ENCODE data around the gene SIX1. TPM values are rescaled to one million over a fixed set of nuclear protein-coding genes. Genes with fewer than 3 reads are reported as not detected.

Gene SIX1
- total RNA-seq, 2 experiments from 2014 or later: not detected

DNA sequence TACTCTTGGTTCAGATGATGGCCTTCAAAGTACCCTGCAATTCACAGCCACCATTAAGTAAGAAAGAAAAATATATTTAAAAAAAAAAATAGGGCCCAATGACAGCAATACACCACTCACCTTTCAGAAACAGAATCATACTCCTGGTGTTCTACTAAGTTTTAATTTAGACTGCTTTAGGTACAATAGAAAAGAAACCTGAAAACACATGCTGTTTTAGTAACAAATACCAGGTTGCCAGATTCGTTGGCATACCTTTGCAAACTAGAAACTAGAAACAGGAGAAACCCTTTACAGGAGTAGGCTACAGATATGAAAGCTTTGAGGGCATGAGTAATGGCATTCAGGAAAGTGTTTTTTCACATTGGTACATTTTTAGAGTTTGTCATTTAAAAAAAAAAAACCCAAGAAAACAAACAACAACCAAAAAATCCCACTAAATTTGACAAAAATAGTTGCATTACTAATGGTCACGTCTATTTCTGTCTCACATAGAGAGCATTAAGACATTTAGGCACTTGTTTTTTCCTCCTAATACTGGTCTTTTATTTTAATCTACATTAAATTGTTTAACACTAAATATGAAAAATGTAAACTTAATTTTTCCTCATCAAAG, 4.0 kb downstream of the SIX1 start:
- no peaks in the 10 kb centered on the region for H3K36me3 Mint-ChIP-seq (ENCODE audit: low read depth)
- intact Hi-C loops (cut with micrococcal nuclease): no loop called here
- no peak overlapping the region for H3K4me3 Mint-ChIP-seq
- CTCF ChIA-PET: no interaction called here
- peaks cover 48% of the 10 kb centered on the region for H3K4me1 Mint-ChIP-seq (ENCODE audit: low read depth)
- no peak for DNase-seq
- no peak overlapping the region for H3K27ac Mint-ChIP-seq
- no peaks in the 10 kb centered on the region for H3K9me3 Mint-ChIP-seq
- peaks cover 81% of the 10 kb centered on the region for H3K27me3 Mint-ChIP-seq (ENCODE audit: low read depth)

DNA sequence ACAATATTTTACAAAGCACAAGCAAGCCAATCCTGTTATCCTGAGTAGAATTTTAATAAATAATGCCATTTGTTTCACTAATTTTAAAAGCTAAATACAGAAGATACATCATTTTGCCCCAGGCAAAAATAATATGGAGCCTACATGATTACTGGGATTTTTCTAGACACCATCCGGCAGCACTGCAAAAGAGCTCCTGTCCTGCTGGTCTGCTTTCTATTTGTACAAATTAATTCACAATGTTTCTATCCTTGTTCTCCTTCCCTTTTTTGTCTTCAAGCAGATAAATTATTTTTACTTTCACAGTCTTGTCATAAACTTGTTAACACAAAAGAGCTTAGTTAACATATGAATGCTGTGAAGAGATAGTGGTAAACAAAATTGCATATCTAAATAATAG, 4.6 kb downstream of the SIX1 start:
- H3K27me3 Mint-ChIP-seq (ENCODE audit: low read depth): peaks cover 80% of the 10 kb centered on the region
- H3K36me3 Mint-ChIP-seq (ENCODE audit: low read depth): no peaks in the 10 kb centered on the region
- CTCF ChIA-PET: interaction anchor here (0.7 kb wide), 1 partner anchor 382 kb away, joined by 3 read pairs; no protein-coding TSS in a partner anchor
- intact Hi-C loops (cut with micrococcal nuclease): loop anchor here (5.0 kb wide), 1 partner anchor 383 kb away; no protein-coding TSS in a partner anchor
- DNase-seq: no peak
- H3K4me3 Mint-ChIP-seq: no peak overlapping the region
- peaks cover 44% of the 10 kb centered on the region for H3K4me1 Mint-ChIP-seq (ENCODE audit: low read depth)
- H3K27ac Mint-ChIP-seq: no peak overlapping the region
- H3K9me3 Mint-ChIP-seq: no peaks in the 10 kb centered on the region

DNA sequence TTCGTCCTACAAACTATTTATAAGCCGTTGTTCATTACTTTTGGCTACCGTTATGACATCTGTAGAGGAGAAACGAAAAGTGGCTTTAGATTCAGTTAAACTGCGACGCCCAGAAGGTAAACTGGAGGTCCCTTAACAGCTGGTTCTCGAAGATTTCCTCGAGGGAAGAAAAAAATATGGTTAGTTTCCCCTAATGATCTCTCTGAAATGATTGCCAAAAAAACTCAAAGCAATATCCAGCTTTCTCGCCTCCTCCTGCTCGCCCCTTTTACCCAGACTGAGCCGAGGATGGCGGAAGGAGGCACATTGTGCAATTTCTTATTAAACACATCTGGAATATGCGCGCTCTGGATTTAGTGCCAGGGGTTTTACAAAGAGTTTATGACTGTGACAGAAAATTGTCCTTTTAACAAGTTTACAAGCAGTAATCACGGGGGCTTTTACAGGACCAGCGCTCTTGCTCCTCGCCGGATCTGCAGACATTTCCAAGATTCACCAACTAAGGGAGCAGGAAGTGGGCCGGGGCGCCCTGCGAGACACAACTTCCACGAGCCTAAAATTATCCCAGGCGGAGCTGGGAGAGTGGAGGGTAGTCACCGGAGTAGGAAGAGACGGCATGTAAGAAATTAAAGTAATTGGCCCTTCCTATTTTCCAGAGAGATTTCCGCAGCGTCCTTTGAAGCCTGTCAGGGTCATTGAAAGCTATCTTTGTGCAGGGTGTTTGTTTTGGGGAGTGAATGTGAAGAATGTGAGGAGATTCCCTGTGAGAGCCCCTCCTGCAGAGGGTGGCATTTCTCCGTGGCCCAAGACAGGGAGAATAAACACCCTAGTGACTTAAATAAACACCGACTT, 5.6 kb downstream of the SIX1 start:
- H3K4me3 Mint-ChIP-seq: no peak overlapping the region
- no peaks in the 10 kb centered on the region for H3K9me3 Mint-ChIP-seq
- no peak overlapping the region for H3K27ac Mint-ChIP-seq
- CTCF ChIA-PET: interaction anchor here (0.7 to 1.4 kb wide), 4 partner anchors 19 to 383 kb away, joined by 3 to 5 read pairs (median 4); no protein-coding TSS in a partner anchor
- peaks cover 80% of the 10 kb centered on the region for H3K27me3 Mint-ChIP-seq (ENCODE audit: low read depth)
- DNase-seq: no peak
- peaks cover 40% of the 10 kb centered on the region for H3K4me1 Mint-ChIP-seq (ENCODE audit: low read depth)
- intact Hi-C loops (cut with micrococcal nuclease): loop anchor here (2.0 to 5.0 kb wide), 2 partner anchors 13 to 384 kb away; no protein-coding TSS in a partner anchor
- H3K36me3 Mint-ChIP-seq (ENCODE audit: low read depth): no peaks in the 10 kb centered on the region

DNA sequence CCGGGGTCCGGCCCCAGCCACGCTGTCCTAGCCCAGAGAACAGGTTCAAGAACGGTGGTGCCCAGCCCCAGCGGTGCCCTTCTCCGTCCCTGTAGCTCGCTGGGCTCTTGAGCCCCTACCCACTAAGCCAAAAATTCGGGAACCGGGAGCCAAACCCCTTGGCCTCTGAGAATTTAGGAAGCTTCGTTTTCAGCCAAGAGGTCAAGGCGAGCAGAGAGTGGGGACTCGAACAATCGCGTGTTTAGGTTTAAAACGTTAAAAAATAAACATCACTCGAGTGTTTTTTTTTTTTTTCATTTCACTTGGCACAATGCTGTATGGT, 6.2 kb downstream of the SIX1 start:
- intact Hi-C loops (cut with micrococcal nuclease): loop anchor here (2.0 to 5.0 kb wide), 2 partner anchors 14 to 384 kb away; no protein-coding TSS in a partner anchor
- no peaks in the 10 kb centered on the region for H3K9me3 Mint-ChIP-seq
- H3K36me3 Mint-ChIP-seq (ENCODE audit: low read depth): no peaks in the 10 kb centered on the region
- peaks cover 42% of the 10 kb centered on the region for H3K4me1 Mint-ChIP-seq (ENCODE audit: low read depth)
- no peak overlapping the region for H3K27ac Mint-ChIP-seq
- H3K4me3 Mint-ChIP-seq: peak overlapping the region; percentile 18
- CTCF ChIA-PET: interaction anchor here (0.6 to 1.4 kb wide), 4 partner anchors 18 to 1154 kb away, joined by 4 to 5 read pairs (median 4); no protein-coding TSS in a partner anchor
- DNase-seq: no peak
- peaks cover 81% of the 10 kb centered on the region for H3K27me3 Mint-ChIP-seq (ENCODE audit: low read depth)

DNA sequence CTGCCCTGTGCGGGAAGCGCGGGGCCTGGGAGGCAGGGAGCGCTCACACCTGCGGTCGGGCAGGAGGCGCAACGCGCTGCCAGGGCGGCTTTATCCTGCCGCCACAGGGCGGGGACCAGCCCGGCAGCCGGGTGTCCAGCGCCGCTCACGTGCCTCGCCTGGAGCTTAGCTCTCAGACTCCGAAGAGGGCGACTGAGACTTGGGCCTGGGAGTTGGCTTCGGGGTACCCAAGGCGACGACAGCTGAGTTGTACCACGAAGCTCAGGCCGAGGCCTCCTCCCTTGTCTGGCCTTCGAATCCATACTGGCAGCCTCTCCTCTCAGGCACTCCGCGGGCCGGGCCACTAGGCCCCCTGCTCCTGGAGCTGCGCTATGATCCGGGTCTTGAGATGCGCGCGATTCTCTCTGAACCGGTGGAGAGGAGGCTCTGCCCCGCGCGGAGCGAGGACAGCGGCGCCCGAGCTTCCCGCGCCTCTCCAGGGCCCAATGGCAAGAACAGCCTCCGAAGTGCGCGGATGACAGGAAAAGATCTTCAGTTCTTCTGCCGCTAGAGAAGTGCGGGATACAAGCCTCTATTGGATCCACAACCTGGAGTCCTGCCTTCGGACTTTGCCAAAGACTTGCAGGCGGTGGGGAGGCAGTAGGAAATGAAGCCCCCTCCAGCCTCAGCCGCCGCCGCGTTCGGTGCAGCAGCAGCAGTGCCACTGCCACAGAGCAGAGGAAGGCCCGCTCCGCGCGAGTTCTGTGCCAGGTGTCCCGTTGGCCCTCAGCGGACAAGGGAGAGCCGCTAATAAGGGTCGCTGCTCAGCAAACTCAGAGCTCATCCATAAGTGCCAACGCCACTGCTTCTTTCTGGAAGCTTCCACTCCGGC, 6.8 kb downstream of the SIX1 start:
- Mint-ChIP-seq H3K9me3 (no peaks in the 10 kb centered on the region), H3K27me3 (ENCODE audit: low read depth) (peaks cover 79% of the 10 kb centered on the region), H3K27ac (no peak overlapping the region), H3K4me3 (no peak overlapping the region), H3K4me1 (ENCODE audit: low read depth) (peaks cover 39% of the 10 kb centered on the region), H3K36me3 (ENCODE audit: low read depth) (no peaks in the 10 kb centered on the region)
- CTCF ChIA-PET: interaction anchor here (0.6 to 1.4 kb wide), 4 partner anchors 17 to 1155 kb away, joined by 4 to 5 read pairs (median 4); no protein-coding TSS in a partner anchor
- DNase-seq: no peak
- intact Hi-C loops (cut with micrococcal nuclease): loop anchor here (1.0 to 5.0 kb wide), 3 partner anchors 8 to 385 kb away; no protein-coding TSS in a partner anchor

DNA sequence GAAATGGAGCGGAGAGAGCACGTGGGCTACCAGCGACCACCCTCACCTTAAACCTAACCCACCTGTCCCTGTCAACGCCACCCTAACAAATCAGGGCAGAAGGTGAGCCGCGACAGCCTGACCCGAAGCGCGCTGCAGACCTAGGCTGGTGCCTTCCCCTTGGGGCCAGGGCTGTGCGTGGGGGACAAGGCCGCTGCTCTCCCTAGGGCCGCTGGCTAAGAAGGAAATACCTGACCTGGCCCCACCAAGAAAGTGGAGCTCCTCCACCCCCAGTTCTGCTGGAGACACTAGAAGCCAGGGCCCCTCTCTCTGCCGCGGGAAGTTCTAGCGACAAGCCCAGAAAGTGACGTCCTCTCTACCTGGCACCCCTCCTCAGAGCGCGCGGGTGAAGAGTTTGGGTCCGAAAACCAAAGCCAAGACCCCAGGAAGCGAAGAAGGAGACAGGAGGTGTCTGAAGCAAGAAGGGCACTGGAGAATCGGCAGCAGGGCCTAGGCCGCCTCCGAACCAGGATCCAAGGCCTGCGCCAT, 7.5 kb downstream of the SIX1 start:
- Mint-ChIP-seq H3K27me3 (ENCODE audit: low read depth) (peaks cover 78% of the 10 kb centered on the region), H3K4me1 (ENCODE audit: low read depth) (peaks cover 36% of the 10 kb centered on the region), H3K27ac (no peak overlapping the region), H3K4me3 (no peak overlapping the region), H3K36me3 (ENCODE audit: low read depth) (no peaks in the 10 kb centered on the region), H3K9me3 (no peaks in the 10 kb centered on the region)
- CTCF ChIA-PET: interaction anchor here (0.5 kb wide), 1 partner anchor 387 kb away, joined by 3 read pairs; no protein-coding TSS in a partner anchor
- intact Hi-C loops (cut with micrococcal nuclease): loop anchor here (1.0 to 5.0 kb wide), 3 partner anchors 8 to 385 kb away; no protein-coding TSS in a partner anchor
- DNase-seq: no peak

DNA sequence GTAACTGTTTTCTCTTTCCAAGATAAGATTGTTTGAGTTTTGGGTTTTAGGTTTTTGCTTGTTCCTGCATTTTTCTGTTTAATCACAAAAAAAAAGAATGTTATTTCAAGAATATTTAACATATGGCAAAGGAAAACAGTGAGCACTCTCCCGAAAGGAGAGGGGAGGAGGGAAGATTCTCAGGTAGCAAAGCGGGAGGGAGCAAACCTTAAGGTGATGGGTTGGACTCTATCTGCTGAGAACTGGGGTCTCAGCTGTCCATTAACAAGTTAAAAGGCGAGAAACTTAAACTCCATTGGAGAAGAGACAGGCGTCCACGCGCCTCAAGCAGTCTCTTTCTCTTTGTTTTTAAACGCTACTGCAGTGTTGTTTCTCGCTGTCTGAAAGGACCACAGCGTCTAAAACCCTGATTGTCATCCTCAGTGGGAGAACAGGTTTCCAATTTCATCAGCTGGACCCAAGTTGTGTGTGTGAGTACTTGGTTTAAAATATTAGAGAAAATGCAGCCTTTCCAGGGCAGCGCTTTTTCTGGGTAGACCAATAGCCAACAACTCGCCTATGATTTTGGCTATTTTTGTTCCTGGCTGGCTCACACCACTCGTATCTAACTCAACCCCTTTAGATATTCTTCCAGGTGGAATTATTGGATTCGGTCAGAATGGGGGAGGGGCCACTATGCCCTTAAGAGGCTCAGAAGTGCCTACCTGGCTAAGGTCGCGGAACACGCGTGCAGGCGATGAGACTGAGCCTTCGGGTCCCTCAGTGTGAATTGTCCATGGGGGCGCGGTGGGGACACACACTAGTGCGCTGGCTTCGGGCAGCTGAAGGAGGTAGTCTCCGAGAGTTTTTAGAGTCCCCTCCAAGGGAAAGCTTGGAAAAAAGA, 8.2 kb downstream of the SIX1 start:
- CTCF ChIA-PET: interaction anchor here (0.5 kb wide), 1 partner anchor 388 kb away, joined by 3 read pairs; no protein-coding TSS in a partner anchor
- Mint-ChIP-seq H3K4me3 (no peak overlapping the region), H3K9me3 (no peaks in the 10 kb centered on the region), H3K27ac (no peak overlapping the region), H3K4me1 (ENCODE audit: low read depth) (peaks cover 37% of the 10 kb centered on the region), H3K36me3 (ENCODE audit: low read depth) (no peaks in the 10 kb centered on the region), H3K27me3 (ENCODE audit: low read depth) (peaks cover 78% of the 10 kb centered on the region)
- DNase-seq: no peak
- intact Hi-C loops (cut with micrococcal nuclease): loop anchor here (5.0 kb wide), 1 partner anchor 386 kb away; no protein-coding TSS in a partner anchor

DNA sequence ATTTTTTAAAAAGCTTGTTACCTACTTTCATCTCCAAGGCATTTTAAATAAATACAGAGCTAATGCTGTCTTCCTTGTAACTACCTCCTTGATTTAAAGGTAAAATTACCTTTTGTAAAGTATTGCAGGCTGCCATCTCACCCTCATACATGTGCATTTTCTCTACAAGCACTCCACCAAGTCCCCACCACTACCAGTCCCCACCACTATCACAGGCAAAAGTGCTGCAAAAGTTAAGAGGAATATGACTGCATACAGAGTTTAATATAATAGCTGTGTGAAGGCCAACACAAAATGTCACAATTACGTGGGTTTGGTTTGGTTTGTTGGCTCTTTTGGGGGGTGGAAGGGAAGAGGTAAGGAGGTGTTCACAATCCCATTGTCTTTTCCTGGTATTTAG, 9.6 kb downstream of the SIX1 start:
- intact Hi-C loops (cut with micrococcal nuclease): loop anchor here (5.0 kb wide), 1 partner anchor 388 kb away; no protein-coding TSS in a partner anchor

DNA sequence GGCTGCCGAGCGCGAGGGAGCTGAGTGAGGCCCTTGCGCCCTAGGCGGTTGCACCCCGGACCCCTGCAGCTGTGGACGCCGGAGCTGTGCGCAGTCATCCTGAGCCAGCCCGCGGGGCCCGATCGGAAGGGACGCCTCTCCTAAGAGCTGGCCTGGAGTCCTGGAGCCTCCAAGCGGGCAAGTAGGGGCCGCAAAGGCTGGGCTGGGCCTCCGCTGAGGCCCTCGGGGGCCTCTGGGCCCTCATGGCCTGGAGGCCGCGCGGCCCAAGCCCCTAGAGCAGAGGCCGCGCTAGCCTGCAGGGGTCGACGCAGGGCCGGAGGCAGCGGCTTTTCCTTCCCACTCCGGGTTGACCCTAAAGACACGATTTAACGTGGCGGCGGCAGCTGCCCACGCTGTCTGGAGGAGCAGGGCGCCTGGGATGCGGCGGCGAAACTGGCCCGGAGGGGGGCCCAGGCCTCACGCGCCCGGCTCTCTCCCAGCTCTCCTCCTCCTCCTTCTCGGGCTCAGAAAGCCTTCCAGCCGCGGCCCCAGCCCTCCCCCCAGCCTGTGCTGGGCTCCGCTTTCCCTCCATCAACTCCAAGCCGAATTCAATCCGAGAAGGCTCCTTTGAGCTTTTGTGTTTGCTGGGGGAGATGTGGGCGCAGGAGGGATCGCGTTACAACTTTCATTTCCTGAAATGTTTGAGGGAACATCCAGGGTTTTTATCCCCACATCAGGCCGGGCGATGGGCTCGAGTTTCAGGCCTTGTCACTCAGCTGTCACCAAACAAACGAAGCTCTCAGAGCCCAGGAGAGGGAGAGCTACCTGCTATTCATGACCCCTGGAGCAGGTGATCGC, 11.6 kb downstream of the SIX1 start:
- no peaks in the 10 kb centered on the region for H3K9me3 Mint-ChIP-seq
- H3K4me3 Mint-ChIP-seq: peak overlapping the region; percentile 46
- CTCF ChIA-PET: interaction anchor here (0.7 to 1.1 kb wide), 2 partner anchors 9 to 389 kb away, joined by 3 to 4 read pairs; no protein-coding TSS in a partner anchor
- intact Hi-C loops (cut with micrococcal nuclease): loop anchor here (2.0 kb wide), 1 partner anchor 13 kb away; no protein-coding TSS in a partner anchor
- DNase-seq: no peak
- no peaks in the 10 kb centered on the region for H3K36me3 Mint-ChIP-seq (ENCODE audit: low read depth)
- peaks cover 56% of the 10 kb centered on the region for H3K27me3 Mint-ChIP-seq (ENCODE audit: low read depth)
- H3K4me1 Mint-ChIP-seq (ENCODE audit: low read depth): peaks cover 20% of the 10 kb centered on the region
- H3K27ac Mint-ChIP-seq: no peak overlapping the region

More for the DNA sequence above, 9.6 kb downstream of the SIX1 start:
- H3K9me3 Mint-ChIP-seq: no peaks in the 10 kb centered on the region
- H3K27me3 Mint-ChIP-seq (ENCODE audit: low read depth): peaks cover 75% of the 10 kb centered on the region
- H3K4me3 Mint-ChIP-seq: no peak overlapping the region
- H3K27ac Mint-ChIP-seq: no peak overlapping the region
- no peak for DNase-seq
- CTCF ChIA-PET: no interaction called here
- H3K4me1 Mint-ChIP-seq (ENCODE audit: low read depth): peaks cover 29% of the 10 kb centered on the region
- no peaks in the 10 kb centered on the region for H3K36me3 Mint-ChIP-seq (ENCODE audit: low read depth)

DNA sequence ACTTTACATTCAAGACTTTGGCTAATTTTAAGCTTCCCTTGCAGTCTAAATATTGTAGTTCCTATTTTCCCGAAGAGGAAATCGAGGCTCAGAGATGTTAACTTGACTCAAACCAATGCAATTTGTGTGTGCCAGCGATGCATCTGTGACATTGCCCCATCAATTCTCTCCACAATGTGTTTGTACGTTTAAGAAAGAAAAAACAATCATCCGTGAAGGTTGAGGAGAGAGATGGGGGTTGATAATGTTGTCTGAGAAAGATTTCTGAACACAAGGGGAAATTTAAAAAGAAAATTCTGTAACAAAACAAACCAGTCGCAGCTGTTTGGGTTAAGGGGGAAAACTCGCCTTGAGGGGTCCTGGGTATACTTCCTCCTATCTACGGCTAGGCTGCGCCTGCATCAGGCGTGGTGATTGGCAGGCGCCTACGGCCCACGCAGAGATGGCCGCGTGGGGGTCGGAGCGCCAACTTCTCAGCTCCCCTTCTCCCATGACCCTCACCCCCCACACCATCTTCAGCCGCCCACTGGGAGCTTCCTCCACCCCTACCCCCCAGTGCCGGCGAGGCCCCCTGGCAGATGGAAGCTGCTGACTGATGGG, 12.3 kb downstream of the SIX1 start:
- intact Hi-C loops (cut with micrococcal nuclease): loop anchor here (2.0 kb wide), 1 partner anchor 14 kb away; no protein-coding TSS in a partner anchor
- H3K4me3 Mint-ChIP-seq: peak overlapping the region; percentile 15
- no peak overlapping the region for H3K27ac Mint-ChIP-seq
- H3K9me3 Mint-ChIP-seq: no peaks in the 10 kb centered on the region
- DNase-seq: no peak
- H3K27me3 Mint-ChIP-seq (ENCODE audit: low read depth): peaks cover 52% of the 10 kb centered on the region
- CTCF ChIA-PET: interaction anchor here (1.1 kb wide), 1 partner anchor 8 kb away, joined by 4 read pairs; no protein-coding TSS in a partner anchor
- no peaks in the 10 kb centered on the region for H3K36me3 Mint-ChIP-seq (ENCODE audit: low read depth)
- H3K4me1 Mint-ChIP-seq (ENCODE audit: low read depth): peaks cover 20% of the 10 kb centered on the region
